Posterior cingulate gyrus (tissue), 11 donors: ENCODE results near the gene ICA1L.

Experiments
- DNase-seq, 10 donors: peaks; one replicate each; pipeline versions ENCODE4 v3.0.0 to v3.0.0-alpha.2; 2020 to 2021; ENCODE audit warnings: mixed read lengths in 3 of 10
- intact Hi-C: fragments of 100-400 bp; cut with DNase I; formaldehyde crosslinking; loops from one replicate; pipeline ENCODE4 v1.15.1; 2023

Gene ICA1L

DNA sequence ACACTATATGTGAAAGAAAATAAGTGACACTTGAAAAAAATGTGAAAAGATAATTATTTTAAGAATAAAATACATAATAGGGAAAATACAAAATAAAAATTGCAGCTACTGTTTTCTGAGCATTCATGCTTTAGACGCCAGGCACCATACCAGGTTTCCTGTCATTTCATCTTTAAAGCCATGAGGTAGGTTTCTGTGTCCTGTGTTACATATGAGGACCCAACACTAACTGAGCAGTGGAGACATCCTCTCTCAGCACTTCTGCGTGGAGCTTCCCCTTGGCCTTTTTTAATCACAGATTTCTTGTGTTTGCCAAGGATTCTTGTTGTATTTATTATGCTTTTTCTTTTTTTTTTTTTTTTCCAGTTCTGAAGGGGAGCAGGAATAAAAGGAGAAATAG is 119.5 kb downstream of the ICA1L start:
- intact Hi-C loops, result no loop called here
- DNase-seq, result no peak

- intact Hi-C loops, result no loop called here
- no peak for DNase-seq
These were observed 120.7 kb downstream of the ICA1L start for GRCh38 chr2:202750763-202751427.

GRCh38 chr2:202749477-202749876 is 122.1 kb downstream of the ICA1L start:
- intact Hi-C loops, result no loop called here
- DNase-seq, result no peak

GRCh38 chr2:202743613-202744012 is 128.0 kb downstream of the ICA1L start:
- intact Hi-C loops, result no loop called here
- no peak for DNase-seq

DNA sequence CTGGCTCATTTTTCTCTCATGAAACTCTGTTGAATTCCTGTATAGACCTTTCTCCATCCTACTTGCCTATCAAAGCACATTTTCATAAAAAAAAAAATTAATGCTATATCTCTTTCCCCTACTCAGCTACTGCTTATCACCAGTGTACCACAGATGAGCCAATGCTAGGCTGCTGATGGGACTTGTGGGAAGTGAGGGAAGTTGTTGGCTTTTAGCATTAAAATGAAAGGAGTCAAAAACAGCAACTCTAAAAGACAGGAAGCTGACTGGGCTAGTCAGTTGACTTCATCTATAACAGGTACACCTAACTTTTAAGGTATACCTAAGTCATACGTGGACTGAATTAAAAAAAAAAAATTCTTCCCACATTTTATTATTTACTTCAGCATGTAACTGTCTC is 134.7 kb downstream of the ICA1L start:
- DNase-seq, result no peak
- intact Hi-C loops, result no loop called here

DNA sequence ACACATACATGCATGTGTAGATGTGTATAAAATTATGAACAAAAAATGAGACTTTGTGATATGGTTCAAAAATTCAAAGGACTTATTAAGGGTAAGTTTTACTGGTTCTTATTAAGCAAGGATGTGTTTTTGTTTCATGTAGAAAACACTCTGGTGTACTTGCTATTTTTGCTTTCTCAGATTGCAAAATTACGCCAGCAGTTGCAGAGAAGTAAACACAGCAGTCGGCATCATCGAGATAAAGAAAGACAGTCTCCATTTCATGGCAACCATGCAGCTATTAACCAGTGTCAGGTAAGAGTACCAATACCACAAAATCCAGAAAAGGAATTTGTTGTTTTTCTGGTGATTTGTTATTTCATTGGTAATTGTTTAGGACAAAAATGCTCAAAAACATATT is 145.5 kb downstream of the ICA1L start:
- no peak for DNase-seq

GRCh38 chr2:202723746-202724145 is 147.8 kb downstream of the ICA1L start:
- intact Hi-C loops, result no loop called here
- DNase-seq, result no peak

More for the DNA sequence above, 145.5 kb downstream of the ICA1L start:
- intact Hi-C loops, result no loop called here
